AG04449 (cell line): ENCODE data around the gene NOXA1.
"Not testable (repeated sequence)": the region's sequence is repeated elsewhere in the genome, so short reads cannot be mapped to it uniquely, and the experiment has no call there.

ENCODE experiments used
- CTCF ChIA-PET: fragments of 350-600 bp; formaldehyde crosslinking; extraction: SDS; loops from one replicate; lab custom pipeline; 2021; ENCODE audit warnings: antibody characterized with exemption; lab: Yijun Ruan, JAX
- POLR2A ChIA-PET: fragments of 400-600, 350-600 bp; formaldehyde crosslinking; extraction: SDS; loops from one replicate; lab custom pipeline; 2020; ENCODE audit warnings: antibody characterized with exemption, inconsistent platforms; lab: Yijun Ruan, JAX
- DNase-seq: peaks from one replicate; pipeline ENCODE4 v3.0.0-alpha.2; 2010; ENCODE audit warnings: low read depth, low spot score
- H3K4me3 ChIP-seq: 2 replicates; pipeline ENCODE4 v1.5.1; 2011; ENCODE audit warnings: low read depth, mild to moderate bottlenecking, control low read depth, low read length
- CTCF ChIP-seq: IDR thresholded peaks from one replicate; pipeline ENCODE4 v1.5.1; 2011; ENCODE audit warnings: mild to moderate bottlenecking, moderate library complexity, low read length, control low read depth, inconsistent platforms; ENCODE audit not compliant: insufficient read depth; ENCODE audit errors: missing control alignments

The NOXA1 gene

GRCh38 chr9:137408651-137409405, 14.4 kb upstream of the NOXA1 start:
- no peak for DNase-seq
- ChIA-PET CTCF (interaction anchor here (1.3 to 4.8 kb wide), 2 partner anchors 12 to 15 kb away, joined by 3 to 41 read pairs; partner anchors contain the start of genes EXD3 and NOXA1), POLR2A (no interaction called here)
- H3K4me3 ChIP-seq: no peak overlapping the region
- TF ChIP-seq CTCF: no peak

- TF ChIP-seq CTCF: no peak
- CTCF ChIA-PET: interaction anchor here (1.3 to 4.8 kb wide), 2 partner anchors 11 to 14 kb away, joined by 3 to 41 read pairs; partner anchors contain the start of genes EXD3 and NOXA1
- POLR2A ChIA-PET: no interaction called here
- no peak overlapping the region for H3K4me3 ChIP-seq
- no peak for DNase-seq
Observed at GRCh38 chr9:137409515-137409914, 13.7 kb upstream of the NOXA1 start.

GRCh38 chr9:137410236-137410890, 12.8 kb upstream of the NOXA1 start:
- ChIA-PET POLR2A (interaction anchor here (0.7 kb wide), 1 partner anchor 121 kb away, joined by 3 read pairs; no protein-coding TSS in a partner anchor), CTCF (interaction anchor here (4.8 kb wide), 1 partner anchor 13 kb away, joined by 41 read pairs; the partner anchor contains the start of genes EXD3 and NOXA1)
- not testable (repeated sequence) for DNase-seq, H3K4me3 ChIP-seq

GRCh38 chr9:137410891-137411249, 12.3 kb upstream of the NOXA1 start:
- no peak overlapping the region for H3K4me3 ChIP-seq
- no peak for DNase-seq
- TF ChIP-seq CTCF: no peak
- CTCF ChIA-PET: interaction anchor here (4.8 kb wide), 1 partner anchor 13 kb away, joined by 41 read pairs; the partner anchor contains the start of genes EXD3 and NOXA1
- POLR2A ChIA-PET: interaction anchor here (0.7 kb wide), 1 partner anchor 120 kb away, joined by 3 read pairs; no protein-coding TSS in a partner anchor

GRCh38 chr9:137411260-137411644, 11.9 kb upstream of the NOXA1 start:
- ChIA-PET POLR2A (no interaction called here), CTCF (interaction anchor here (1.4 to 4.8 kb wide), 2 partner anchors 13 to 109 kb away, joined by 5 to 41 read pairs; partner anchors contain the start of genes EXD3, NOXA1 and NRARP)
- TF ChIP-seq CTCF: no peak
- DNase-seq: no peak
- no peak overlapping the region for H3K4me3 ChIP-seq

GRCh38 chr9:137411645-137412380, 11.4 kb upstream of the NOXA1 start:
- ChIA-PET CTCF (interaction anchor here (1.2 to 4.8 kb wide), 3 partner anchors 12 to 118 kb away, joined by 3 to 41 read pairs (median 5); partner anchors contain the start of genes EXD3, NOXA1 and NRARP), POLR2A (interaction anchor here (1.1 kb wide), 1 partner anchor 12 kb away, joined by 3 read pairs; the partner anchor contains the start of genes EXD3 and NOXA1)
- H3K4me3 ChIP-seq: no peak overlapping the region
- DNase-seq: no peak
- TF ChIP-seq CTCF: no peak
